Common myeloid progenitor, CD34-positive (primary cell): ENCODE results near the gene PTPRN2.
"Not testable (repeated sequence)": the region's sequence is repeated elsewhere in the genome, so short reads cannot be mapped to it uniquely, and the experiment has no call there.

Experiments
- CTCF ChIA-PET: fragments of 350-600 bp; sonication (Branson Sonifier 250); formaldehyde crosslinking; loops from one replicate; lab custom pipeline; 2021; ENCODE audit warnings: antibody characterized with exemption; lab: Charles Lee
- POLR2A ChIA-PET: fragments of 350-600 bp; sonication (Branson Sonifier 250); formaldehyde crosslinking; loops from one replicate; lab custom pipeline; 2021; ENCODE audit warnings: antibody characterized with exemption; lab: Charles Lee
- DNase-seq, 3 donors: peaks; one replicate each; pipeline versions ENCODE4 v3.0.0 to v3.0.0-alpha.2; 2013
- H3K27ac ChIP-seq, 2 experiments: 1 replicate in 1 of 2; 2 replicates in 1 of 2; pipeline ENCODE4 v1.7.0; 2013; ENCODE audit warnings: inconsistent platforms in 2 of 2, low read length in 2 of 2, mild to moderate bottlenecking in 2 of 2, low read depth in 1 of 2, moderate library complexity in 1 of 2; ENCODE audit not compliant: severe bottlenecking in 2 of 2, insufficient read depth in 1 of 2, poor library complexity in 1 of 2
- H3K27me3 ChIP-seq, 5 experiments: replicated peaks in 2 of 5; 1 replicate in 3 of 5; 2 replicates in 2 of 5; pipeline versions ENCODE4 v1.6.1 to v1.7.0; 2013; ENCODE audit warnings: low read length in 4 of 5, mild to moderate bottlenecking in 2 of 5, moderate library complexity in 2 of 5, inconsistent platforms in 1 of 5; ENCODE audit not compliant: insufficient read depth in 5 of 5, control insufficient read depth in 4 of 5
- H3K36me3 ChIP-seq, 4 experiments: 1 replicate in 2 of 4; 2 replicates in 2 of 4; pipeline versions ENCODE4 v1.6.1 to v1.7.0; 2013; ENCODE audit warnings: low read length in 3 of 4, control low read depth in 1 of 4, mild to moderate bottlenecking in 1 of 4; ENCODE audit not compliant: control insufficient read depth in 4 of 4, insufficient read depth in 4 of 4
- H3K4me1 ChIP-seq, 4 experiments: 1 replicate in 3 of 4; 2 replicates in 1 of 4; pipeline versions ENCODE4 v1.6.1 to v1.7.1; 2013; ENCODE audit warnings: low read length in 3 of 4, mild to moderate bottlenecking in 3 of 4, control low read depth in 1 of 4, inconsistent platforms in 1 of 4, moderate library complexity in 1 of 4; ENCODE audit not compliant: control insufficient read depth in 4 of 4, insufficient read depth in 4 of 4; ENCODE audit errors: control extremely low read depth in 1 of 4
- H3K4me3 ChIP-seq, 7 experiments: 1 replicate in 4 of 7; 2 replicates in 3 of 7; pipeline versions ENCODE4 v1.5.1 to v1.7.0; 2013; ENCODE audit warnings: mild to moderate bottlenecking in 7 of 7, low read length in 6 of 7, moderate library complexity in 6 of 7, inconsistent platforms in 2 of 7, low read depth in 2 of 7, control low read depth in 1 of 7; ENCODE audit not compliant: insufficient read depth in 4 of 7, control insufficient read depth in 1 of 7; ENCODE audit errors: extremely low read depth in 1 of 7
- H3K9me3 ChIP-seq, 5 experiments: 1 replicate in 4 of 5; 2 replicates in 1 of 5; pipeline versions ENCODE4 v1.6.1 to v1.7.1; 2013; ENCODE audit warnings: low read length in 4 of 5, mild to moderate bottlenecking in 2 of 5, inconsistent platforms in 1 of 5, low read depth in 1 of 5, moderate library complexity in 1 of 5; ENCODE audit not compliant: control insufficient read depth in 4 of 5, insufficient read depth in 2 of 5; ENCODE audit errors: control extremely low read depth in 1 of 5
- WGBS: methylation state at CpG from one replicate; pipeline ENCODE4 v1.1.5; 2013; ENCODE audit not compliant: insufficient coverage; 5-methylcytosine and 5-hydroxymethylcytosine counted together

Gene PTPRN2

GRCh38 chr7:157895520-157896375 lies 691.9 kb downstream of the PTPRN2 start:
- H3K36me3 ChIP-seq, result no peaks in the 10 kb centered on the region
- no peak overlapping the region for H3K27ac ChIP-seq
- no peaks in the 10 kb centered on the region for H3K4me1 ChIP-seq
- H3K4me3 ChIP-seq, result no peak overlapping the region
- peaks cover 0 to 43% (median 0%) of the 10 kb centered on the region in 5 experiments for H3K27me3 ChIP-seq
- CTCF ChIA-PET, result no interaction called here
- H3K9me3 ChIP-seq, result no peaks in the 10 kb centered on the region
- DNase-seq, result no peak
- POLR2A ChIA-PET, result no interaction called here
- 76% methylated on average over 18 of the region's 19 CpGs for WGBS

DNA sequence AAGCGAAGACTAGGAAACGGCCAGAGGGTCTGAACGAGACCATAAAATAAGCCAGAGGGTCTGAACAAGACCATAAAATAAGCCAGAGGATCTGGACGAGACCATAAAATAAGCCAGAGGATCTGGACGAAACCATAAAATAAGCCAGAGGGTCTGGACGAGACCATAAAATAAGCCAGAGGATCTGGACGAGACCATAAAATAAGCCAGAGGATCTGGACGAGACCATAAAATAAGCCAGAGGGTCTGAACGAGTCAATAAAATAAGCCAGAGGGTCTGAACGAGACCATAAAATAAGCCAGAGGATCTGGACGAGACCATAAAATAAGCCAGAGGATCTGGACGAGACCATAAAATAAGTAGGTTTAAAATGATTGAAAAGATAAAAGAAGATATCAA lies 692.5 kb downstream of the PTPRN2 start:
- H3K9me3 ChIP-seq, DNase-seq, H3K36me3 ChIP-seq, H3K4me3 ChIP-seq, H3K4me1 ChIP-seq, H3K27ac ChIP-seq, POLR2A ChIA-PET: not testable (repeated sequence)
- peaks cover 0 to 42% (median 0%) of the 10 kb centered on the region in 5 experiments for H3K27me3 ChIP-seq
- CTCF ChIA-PET, result interaction anchor here (0.7 kb wide), 1 partner anchor 466 kb away, joined by 3 read pairs; no protein-coding TSS in a partner anchor
- 76% methylated on average over 8 of the region's 12 CpGs for WGBS

GRCh38 chr7:157893535-157894044 lies 694.0 kb downstream of the PTPRN2 start:
- peaks cover 0 to 37% (median 0%) of the 10 kb centered on the region in 5 experiments for H3K27me3 ChIP-seq
- no peak overlapping the region for H3K4me3 ChIP-seq
- WGBS, result 98% methylated on average over 14 of the region's 15 CpGs
- DNase-seq, result no peak
- peaks cover 0 to 4% (median 0%) of the 10 kb centered on the region in 5 experiments for H3K9me3 ChIP-seq
- no peaks in the 10 kb centered on the region for H3K4me1 ChIP-seq
- CTCF ChIA-PET, result no interaction called here
- POLR2A ChIA-PET, result no interaction called here
- H3K27ac ChIP-seq, result no peak overlapping the region
- no peaks in the 10 kb centered on the region for H3K36me3 ChIP-seq

GRCh38 chr7:157892751-157893523 lies 694.7 kb downstream of the PTPRN2 start:
- H3K27me3 ChIP-seq, result peaks cover 0 to 37% (median 0%) of the 10 kb centered on the region in 5 experiments
- peaks cover 0 to 4% (median 0%) of the 10 kb centered on the region in 5 experiments for H3K9me3 ChIP-seq
- no peak overlapping the region for H3K27ac ChIP-seq
- H3K4me3 ChIP-seq, result no peak overlapping the region
- no peaks in the 10 kb centered on the region for H3K4me1 ChIP-seq
- H3K36me3 ChIP-seq, result no peaks in the 10 kb centered on the region
- POLR2A ChIA-PET, result no interaction called here
- 96% methylated on average over 9 of the region's 13 CpGs for WGBS
- CTCF ChIA-PET, result no interaction called here
- no peak for DNase-seq

- Histone ChIP-seq H3K36me3 (no peaks in the 10 kb centered on the region), H3K27me3 (peaks cover 0 to 23% (median 0%) of the 10 kb centered on the region in 5 experiments), H3K9me3 (peaks cover 0 to 4% (median 0%) of the 10 kb centered on the region in 5 experiments), H3K27ac (no peak overlapping the region), H3K4me3 (no peak overlapping the region), H3K4me1 (no peaks in the 10 kb centered on the region)
- POLR2A ChIA-PET, result no interaction called here
- no peak for DNase-seq
- 74% methylated on average over 6 of the region's 9 CpGs for WGBS
- CTCF ChIA-PET, result interaction anchor here (1.2 kb wide), 1 partner anchor 15 kb away, joined by 3 read pairs; no protein-coding TSS in a partner anchor
Observed at GRCh38 chr7:157890921-157891401, 696.7 kb downstream of the PTPRN2 start.

DNA sequence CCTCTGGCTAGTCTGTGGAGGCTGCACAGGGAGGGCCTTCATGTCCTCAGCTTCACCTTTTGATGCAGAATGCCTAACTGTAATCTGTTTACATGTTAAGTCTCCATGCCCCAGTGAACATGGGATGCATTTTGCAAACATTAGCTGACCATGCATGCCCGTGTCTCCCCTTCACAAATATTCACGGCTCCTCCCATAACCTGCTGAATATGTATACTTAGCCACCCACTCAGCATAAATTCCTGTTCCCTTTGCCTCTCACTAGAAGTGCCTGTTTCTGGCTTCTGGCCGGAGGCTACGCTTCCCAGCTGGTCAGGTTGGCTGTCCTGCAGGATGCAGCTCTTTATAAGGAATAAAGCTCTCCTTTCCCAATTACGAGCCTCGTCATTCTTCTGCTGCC lies 698.1 kb downstream of the PTPRN2 start:
- ChIA-PET CTCF (interaction anchor here (1.2 kb wide), 1 partner anchor 14 kb away, joined by 3 read pairs; no protein-coding TSS in a partner anchor), POLR2A (no interaction called here)
- Histone ChIP-seq H3K9me3 (peaks cover 0 to 6% (median 0%) of the 10 kb centered on the region in 5 experiments), H3K27me3 (peaks cover 0 to 20% (median 0%) of the 10 kb centered on the region in 5 experiments), H3K4me1 (no peaks in the 10 kb centered on the region), H3K4me3 (no peak overlapping the region), H3K27ac (no peak overlapping the region), H3K36me3 (no peaks in the 10 kb centered on the region)
- 93% methylated on average over 4 of the region's 6 CpGs for WGBS
- no peak for DNase-seq
